ENCODE measurements around the gene ATXN1L.
"Not testable (repeated sequence)": the region's sequence is repeated elsewhere in the genome, so short reads cannot be mapped to it uniquely, and the experiment has no call there.

Gene ATXN1L

DNA sequence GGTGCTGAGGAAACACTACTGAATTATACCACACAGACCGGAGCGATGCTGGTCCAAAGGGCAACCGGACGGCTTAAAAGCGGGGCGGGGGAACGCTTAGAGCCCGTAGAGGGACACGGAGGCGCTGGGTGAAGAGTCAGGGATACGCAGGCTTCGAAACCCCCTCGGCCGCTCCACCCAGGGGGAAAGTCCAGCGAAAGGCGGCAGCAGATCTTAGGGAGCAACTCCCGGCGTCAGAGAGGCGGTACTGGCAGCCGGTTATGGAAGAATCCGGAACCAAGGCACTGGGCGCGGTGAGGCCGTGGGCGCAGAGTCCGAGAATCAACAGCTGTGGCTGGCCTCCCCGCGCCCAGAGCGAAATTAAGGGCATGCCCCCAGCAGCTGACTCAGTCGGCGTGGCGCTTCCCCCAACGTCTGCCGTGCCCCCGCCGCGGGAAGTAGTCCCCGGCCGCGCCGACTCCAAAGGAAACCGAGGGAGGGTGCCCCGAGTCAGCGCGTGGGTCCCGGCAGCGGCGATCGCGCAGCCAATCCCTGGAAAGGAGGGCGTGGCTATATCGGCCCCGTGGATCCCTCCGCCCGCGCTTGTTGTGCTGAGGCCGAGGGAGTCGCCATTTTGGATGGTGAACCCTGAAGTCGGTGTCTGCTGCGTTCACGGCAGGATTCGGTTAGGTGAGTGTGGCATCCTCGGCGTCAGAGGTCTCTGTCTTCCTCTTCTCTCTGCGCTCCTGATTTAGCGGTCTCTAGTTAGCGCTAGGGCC is 49.3 kb downstream of the ATXN1L start, which contains the start of gene IST1:
TSS of gene IST1 (plus strand) at position 611 of the 758 bp plus-strand sequence. CDS start 20,110 bp downstream, outside the sequence.
- peak; percentile 95 for DNase-seq

DNA sequence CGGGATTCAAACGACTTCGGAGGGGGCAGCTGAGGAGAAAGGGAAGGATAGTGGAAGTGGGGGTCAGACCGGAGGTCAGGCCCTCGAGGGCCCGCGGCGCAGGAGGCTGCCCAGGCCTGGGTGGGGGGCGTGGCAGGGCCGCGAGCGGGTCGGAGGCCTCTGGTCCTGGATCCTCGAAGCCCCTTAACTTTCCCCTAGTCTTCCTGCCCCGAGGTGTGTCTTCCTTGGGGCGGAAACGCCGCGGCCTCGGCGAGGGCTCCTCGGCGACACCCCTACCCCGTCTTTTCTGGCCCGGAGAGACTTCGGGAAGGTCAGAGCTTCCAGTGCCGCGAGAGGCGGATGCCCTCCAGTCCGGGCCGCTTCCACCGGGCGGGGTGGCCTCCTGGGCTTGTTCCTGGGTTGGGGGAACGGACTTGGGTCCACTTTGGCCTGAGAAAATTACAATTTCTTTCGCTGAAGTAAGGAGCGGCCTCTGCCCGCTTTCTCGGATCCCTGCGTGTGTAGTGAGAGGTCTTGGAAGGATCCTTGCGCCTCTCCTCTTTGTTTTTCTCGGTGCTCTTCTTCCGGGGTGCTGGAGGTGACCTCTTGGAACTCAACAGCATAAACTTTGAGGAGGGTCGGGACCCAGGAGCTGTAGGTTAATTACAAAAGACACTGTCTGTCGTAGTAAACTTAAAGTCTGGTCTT is 50.0 kb downstream of the ATXN1L start:
- no peak for DNase-seq

DNA sequence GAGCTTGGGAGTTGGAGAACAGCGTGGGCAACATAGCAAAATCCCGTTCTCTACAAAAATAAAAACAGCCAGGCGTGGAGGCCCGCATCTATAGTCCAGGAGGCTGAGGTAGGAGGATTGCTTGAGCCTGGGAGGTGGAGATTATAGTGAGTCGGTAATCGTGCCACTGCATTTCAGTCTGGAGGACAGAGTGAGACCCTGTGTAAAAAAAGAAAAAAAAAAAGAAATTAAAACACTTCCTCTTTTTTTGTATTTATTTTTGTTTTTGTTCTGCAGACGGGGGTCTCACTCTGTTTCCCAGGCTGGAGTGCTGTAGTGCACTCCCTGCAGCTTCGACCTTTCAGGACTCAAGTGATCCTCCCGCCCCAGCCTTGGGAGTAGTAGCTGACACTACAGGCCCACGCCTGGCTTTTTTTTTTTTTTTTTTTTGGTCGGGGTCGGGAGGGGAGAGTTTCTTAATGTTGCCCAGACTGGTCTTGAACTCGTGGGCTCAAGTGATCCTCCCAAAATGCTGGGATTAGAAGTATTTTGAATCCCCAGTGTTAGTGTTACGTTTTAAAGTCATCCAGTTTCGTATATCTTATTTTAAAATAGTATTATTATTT is 51.1 kb downstream of the ATXN1L start:
- no peak for DNase-seq

- no peak for DNase-seq
Observed at GRCh38 chr16:71899171-71899570, 53.4 kb downstream of the ATXN1L start.

GRCh38 chr16:71902656-71903365 is 57.0 kb downstream of the ATXN1L start:
- no peak for DNase-seq

GRCh38 chr16:71903608-71904007 is 57.8 kb downstream of the ATXN1L start:
- no peak for DNase-seq

- DNase-seq: no peak
Observed at GRCh38 chr16:71904239-71904638, 58.5 kb downstream of the ATXN1L start.

GRCh38 chr16:71905765-71906164 is 60.0 kb downstream of the ATXN1L start:
- not testable (repeated sequence) for DNase-seq
